NK-92 (cell line): ENCODE data around the gene PCK1.
"Not testable (repeated sequence)": the region's sequence is repeated elsewhere in the genome, so short reads cannot be mapped to it uniquely, and the experiment has no call there.

ENCODE experiments used
- DNase-seq: peaks from one replicate; lab custom pipeline; 2025; ENCODE audit not compliant: unreplicated experiment; lab: John Stamatoyannopoulos, UW

The PCK1 gene

DNA sequence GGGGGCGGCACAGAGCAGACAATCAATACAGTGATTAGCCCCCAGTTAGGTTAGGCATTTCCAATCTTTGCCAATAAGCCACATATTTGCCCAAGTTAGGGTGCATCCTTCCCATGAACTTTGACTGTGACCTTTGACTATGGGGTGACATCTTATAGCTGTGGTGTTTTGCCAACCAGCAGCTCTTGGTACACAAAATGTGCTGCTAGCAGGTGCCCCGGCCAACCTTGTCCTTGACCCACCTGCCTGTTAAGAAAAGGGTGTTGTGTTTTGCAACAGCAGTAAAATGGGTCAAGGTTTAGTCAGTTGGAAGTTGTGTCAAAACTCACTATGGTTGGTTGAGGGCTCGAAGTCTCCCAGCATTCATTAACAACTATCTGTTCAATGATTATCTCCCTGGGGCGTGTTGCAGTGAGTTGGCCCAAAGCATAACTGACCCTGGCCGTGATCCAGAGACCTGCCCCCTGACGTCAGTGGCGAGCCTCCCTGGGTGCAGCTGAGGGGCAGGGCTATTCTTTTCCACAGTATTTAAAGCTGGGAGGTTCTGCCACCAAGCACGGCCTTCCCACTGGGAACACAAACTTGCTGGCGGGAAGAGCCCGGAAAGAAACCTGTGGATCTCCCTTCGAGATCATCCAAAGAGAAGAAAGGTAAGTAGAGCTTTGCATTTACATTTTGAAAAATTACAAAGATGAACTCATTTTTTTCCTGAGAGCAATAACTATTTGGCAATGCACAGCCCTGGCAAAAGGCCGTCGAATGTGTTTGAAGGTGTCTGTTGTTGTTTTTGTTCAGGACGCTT lies at the start of gene PCK1:
PCK1 (plus strand) TSS at position 557 of the 802 bp plus-strand sequence. CDS start 302 bp downstream, outside the sequence.
- no peak for DNase-seq

- DNase-seq = not testable (repeated sequence)
These were observed 49.2 kb upstream of the PCK1 start for GRCh38 chr20:57511709-57512108.

GRCh38 chr20:57512432-57512831 lies 48.5 kb upstream of the PCK1 start:
- DNase-seq = no peak

DNA sequence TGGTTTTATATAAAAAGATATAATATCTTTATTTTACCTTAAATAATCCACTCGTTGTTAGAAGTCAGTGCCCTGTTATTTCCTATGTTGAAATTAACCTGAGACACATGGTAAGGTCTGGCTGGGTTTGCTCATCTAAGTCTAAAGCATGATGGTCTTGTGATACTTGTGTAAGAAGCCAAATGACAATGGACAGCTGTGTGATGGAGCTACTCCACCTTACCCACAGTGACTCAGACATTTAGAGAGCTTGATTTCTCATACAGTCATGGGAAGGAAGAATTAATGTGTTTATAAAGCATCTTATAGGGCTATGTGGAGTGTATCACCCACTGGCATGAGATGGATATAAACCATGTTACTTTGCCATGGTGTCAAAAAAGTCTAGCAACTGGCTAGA lies 47.7 kb upstream of the PCK1 start:
- DNase-seq = no peak

DNA sequence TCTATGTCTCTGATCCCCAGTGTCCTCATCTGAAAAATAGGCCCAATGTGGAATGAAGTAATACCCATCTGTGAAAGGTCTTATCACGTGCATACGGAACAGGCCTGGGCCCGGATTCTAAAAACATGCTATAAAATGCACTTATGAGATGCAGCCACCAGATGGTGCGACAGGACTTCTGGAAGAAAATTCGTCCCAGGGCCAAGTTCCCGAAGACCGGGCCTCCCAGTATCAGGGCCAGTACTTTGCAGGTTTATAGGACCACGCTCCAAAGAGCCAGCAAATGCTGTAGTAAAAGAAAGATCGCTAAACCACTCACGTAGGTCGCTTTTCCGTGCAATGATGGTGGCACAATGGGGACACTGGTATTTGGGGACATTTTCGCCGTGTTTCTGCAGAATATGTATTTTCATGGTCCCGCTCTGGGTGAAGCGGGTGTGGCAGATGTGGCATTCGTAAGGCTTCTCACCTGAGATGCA lies 46.6 kb upstream of the PCK1 start:
- no peak for DNase-seq

GRCh38 chr20:57517904-57518303 lies 43.0 kb upstream of the PCK1 start:
- DNase-seq = no peak

DNA sequence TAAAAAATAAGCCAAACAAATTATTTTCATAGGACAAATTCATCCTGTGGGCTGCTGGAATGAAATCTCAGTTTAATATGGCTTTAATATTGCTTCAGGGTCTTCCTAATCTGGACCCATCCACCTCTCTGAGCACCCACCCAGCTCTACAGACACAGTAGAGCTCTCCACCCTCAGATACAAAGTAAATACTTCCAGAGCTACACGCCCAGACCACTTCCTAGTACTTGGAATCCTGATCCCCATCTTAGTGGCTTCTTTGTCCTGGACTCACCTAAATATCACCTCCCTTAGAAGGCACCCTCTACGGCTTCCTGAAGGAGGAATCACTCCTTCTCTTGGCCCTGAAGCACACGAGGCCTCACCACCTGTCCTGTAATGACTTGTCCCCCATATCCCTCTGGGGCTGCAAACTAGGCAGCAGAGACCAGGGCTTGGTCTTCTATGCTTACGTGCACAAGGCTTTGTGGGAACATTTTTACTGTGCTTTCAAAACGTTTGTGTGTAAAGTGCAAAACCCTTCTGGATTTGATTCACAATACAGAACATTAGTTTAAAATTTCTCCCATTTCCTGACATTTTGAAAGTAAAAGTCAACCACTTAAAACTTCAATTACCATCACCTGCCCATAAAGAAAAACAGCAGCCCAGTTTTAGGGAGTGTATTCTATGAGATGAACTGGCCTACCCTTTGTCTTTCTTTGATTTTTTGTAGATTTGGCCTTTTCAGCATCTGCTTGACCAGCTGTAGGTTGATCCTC lies 38.4 kb upstream of the PCK1 start:
- no peak for DNase-seq

DNA sequence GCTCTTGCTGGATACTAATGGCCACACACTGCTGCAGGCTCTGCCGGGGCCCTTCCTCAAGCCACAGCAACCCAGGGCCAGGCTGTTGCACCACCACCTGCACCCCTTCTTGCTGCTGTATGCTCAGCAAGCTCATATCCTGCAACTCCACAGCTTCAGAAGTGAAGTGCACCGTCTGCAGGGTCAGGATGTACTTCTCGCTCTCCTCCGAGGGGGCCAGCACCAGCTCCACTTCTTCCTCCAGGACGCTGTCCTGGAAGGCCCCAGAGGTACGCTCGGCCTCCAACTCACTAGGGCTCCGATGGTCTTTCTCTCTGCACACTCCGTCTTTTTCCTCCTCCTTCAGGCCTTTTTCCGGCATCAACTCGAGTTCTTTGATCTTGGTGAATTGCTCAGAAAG lies 37.1 kb upstream of the PCK1 start:
- no peak for DNase-seq

GRCh38 chr20:57524511-57525176 lies 36.3 kb upstream of the PCK1 start, which contains the start of gene CTCFL:
Gene CTCFL, minus strand, starts transcription at chr20:57525140. Its CDS starts 935 bp downstream, at chr20:57524205.
- no peak for DNase-seq

DNA sequence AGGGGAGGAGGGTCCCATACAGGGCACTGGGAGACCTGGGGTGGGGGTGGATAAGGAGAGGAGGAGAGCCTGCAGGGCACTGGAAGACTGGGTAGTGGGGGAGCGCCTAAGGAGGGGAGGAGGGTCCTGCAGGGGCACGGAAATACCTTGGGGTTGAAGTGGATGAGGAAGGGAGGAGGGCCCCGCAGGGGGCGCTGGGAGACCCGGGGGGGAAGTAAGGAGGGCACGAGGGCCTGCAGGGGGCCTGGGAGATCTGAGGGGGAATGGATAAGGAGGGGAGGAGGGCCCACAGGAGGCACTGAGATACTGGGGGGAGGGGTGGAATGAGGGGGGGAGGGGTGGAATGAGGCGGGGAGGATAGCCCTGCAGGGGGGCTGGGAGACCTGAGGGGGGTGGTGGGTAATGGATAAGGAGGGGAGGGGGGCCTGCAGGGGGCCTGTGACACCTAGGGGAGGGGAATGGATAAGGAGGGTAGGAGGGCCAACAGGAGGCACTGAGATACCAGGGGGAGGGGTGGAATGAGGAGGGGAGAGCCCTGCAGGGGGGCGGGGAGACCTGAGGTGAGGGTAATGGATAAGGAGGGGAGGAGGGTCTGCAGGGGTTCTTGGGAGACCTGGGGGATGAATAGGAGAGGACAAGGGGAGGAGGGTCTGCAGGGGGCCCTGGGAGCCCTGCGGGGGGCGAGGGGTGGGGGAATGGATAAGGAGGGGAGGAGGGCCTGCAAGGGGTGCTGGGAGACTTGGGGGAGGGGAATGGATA lies 35.4 kb upstream of the PCK1 start:
- no peak for DNase-seq

DNA sequence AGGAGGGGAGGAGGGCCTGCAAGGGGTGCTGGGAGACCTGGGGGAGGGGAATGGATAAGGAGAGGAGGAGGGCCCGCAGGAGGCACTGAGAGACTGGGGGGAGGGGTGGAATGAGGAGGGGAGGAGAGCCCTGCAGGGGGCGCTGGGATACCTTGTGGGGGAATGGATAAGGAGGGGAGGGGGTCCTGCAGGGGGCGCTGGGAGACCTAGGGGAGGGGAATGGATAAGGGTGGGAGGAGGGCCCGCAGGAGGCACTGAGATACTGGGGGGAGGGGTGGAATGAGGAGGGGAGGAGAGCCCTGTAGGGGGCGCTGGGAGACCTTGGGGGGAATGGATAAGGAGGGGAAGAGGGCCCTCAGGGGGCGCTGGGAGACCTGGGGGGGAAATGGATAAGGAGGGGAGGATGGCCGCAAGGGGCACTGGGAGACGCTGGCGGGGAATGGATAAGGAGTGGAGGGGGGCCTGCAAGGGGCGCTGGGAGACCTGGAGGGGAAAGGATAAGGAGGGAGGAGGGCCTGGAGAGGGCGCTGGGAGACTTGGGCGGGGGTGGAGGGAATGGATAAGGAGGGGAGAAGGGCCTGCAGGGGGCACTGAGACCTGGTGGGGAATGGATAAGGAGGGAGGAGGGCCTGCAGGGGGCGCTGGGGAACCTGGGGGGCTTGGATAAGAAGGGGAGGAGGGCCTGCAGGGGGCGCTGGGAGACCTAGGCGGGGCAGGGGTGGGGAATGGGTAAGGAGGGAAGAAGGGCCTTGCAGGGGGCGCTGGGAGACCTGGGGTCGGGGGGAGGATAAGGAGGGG lies 34.6 kb upstream of the PCK1 start:
- no peak for DNase-seq

GRCh38 chr20:57526885-57527460 lies 33.9 kb upstream of the PCK1 start:
- DNase-seq = no peak

GRCh38 chr20:57527728-57528127 lies 33.2 kb upstream of the PCK1 start:
- DNase-seq = no peak

- DNase-seq = no peak
These were observed 32.8 kb upstream of the PCK1 start for GRCh38 chr20:57528148-57528547.

DNA sequence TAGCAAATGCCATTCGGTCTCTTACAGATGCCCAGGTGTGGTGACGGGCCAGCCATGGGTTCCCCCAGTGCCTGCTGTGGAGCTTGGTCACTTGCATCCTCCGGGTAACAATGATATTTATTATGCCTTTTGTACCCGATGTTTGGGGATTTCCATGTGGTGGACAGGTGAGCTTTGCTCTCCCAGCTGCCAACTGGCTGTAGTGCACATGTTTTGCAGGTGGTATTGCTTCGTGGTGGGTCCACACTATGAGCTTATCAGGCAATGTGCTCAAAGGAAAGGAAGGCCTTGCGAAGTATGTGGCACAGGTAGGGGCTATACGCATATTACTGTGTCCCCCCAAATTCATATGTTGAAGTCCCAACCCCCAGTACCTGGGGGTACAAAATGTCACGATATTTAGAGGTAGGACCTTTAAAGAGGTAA lies 31.7 kb upstream of the PCK1 start:
- no peak for DNase-seq

- no peak for DNase-seq
These were observed 31.1 kb upstream of the PCK1 start for GRCh38 chr20:57529810-57530209.

DNA sequence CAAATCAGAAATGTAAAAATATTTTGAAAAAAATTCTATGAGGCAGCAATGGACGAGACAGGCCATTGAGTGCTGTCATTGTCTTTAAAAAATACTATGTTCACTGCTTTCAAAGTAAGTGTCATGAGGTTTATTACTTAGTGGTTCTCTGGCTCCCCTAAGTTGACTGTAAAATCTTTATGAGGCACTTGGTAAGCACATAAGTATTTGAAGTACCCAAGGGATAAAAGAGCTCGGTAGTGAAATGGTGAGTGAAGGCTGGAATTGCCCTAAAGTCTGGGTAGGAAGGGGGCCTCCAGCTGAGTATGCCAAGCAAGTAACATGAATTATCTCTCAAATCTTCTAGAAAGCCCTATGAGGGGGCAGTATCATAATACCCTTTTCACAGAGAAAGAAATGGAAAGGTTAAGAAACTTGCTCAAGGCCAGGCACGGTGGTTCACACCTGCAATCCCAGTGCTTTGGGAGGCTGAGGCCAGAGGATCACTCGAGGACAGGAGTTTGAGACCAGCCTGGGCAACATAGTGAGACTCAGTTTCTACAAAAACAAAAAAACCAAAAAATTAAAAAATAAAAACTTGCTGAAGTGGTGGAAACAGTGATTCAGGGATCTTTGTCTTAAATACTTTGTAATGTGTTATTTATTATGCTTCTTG lies 30.5 kb upstream of the PCK1 start:
- no peak for DNase-seq

DNA sequence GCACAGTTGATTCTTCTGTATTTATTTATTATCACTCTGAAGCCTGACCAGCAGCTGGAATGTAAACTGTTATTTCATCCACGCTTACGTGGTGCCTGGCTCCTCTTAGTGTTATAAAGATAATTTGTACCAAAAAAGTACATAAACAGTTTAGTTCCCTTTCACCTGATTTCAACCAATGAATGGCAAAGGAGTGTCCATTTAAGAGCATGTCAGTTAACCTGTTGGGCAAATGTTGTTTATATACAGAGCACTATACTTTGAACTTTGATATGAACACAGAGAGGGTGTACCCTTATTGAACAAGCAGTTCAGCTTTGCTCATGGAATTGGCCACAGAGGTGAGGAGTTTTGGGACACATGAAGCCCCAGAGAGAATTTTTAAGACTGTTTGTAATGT lies 28.8 kb upstream of the PCK1 start:
- DNase-seq = no peak

GRCh38 chr20:57535297-57535696 lies 25.6 kb upstream of the PCK1 start:
- DNase-seq = no peak
